SK-N-SH (cell line): ENCODE data around the gene GPR132. TPM values are rescaled to one million over a fixed set of nuclear protein-coding genes. Genes with fewer than 3 reads are reported as not detected.

Experiments used
- CTCF ChIA-PET: fragments of 300-600, 350-600 bp; formaldehyde crosslinking; extraction: SDS; loops from one replicate; lab custom pipeline; 2021; lab: Yijun Ruan, JAX
- POLR2A ChIA-PET: fragments of 350-600 bp; sonication (Branson Sonifier 250); formaldehyde crosslinking; extraction: SDS; loops from one replicate; lab custom pipeline; 2020; ENCODE audit warnings: antibody characterized with exemption, inconsistent platforms; lab: Yijun Ruan, JAX
- DNase-seq: peaks from one replicate; pipeline ENCODE4 v3.0.0; 2012
- H2AFZ ChIP-seq: fragments of 200-600 bp; sonication (generic); 2 replicates; pipeline ENCODE4 v1.8.1; 2016; ENCODE audit warnings: antibody characterized with exemption, mild to moderate bottlenecking, low read depth
- H3F3A ChIP-seq: fragments of 200-600 bp; sonication (generic); replicated peaks from 2 replicates; pipeline ENCODE3; 2016; ENCODE audit warnings: antibody characterized with exemption, mild to moderate bottlenecking; ENCODE audit not compliant: insufficient read depth
- H3K27ac ChIP-seq, 2 experiments: fragments of 200-500 bp in 1 of 2; fragments of 200-600 bp in 1 of 2; sonication (Bioruptor generic) in 1 of 2; sonication (generic), shearing (Covaris generic) in 1 of 2; 2 replicates each; pipeline versions ENCODE4 v1.5.1 to v1.6.1; 2014 to 2016; ENCODE audit warnings: low read depth in 2 of 2, inconsistent platforms in 1 of 2, low read length in 1 of 2, mild to moderate bottlenecking in 1 of 2, mixed read lengths in 1 of 2
- H3K27me3 ChIP-seq: fragments of 200-600 bp; sonication (generic), shearing (Covaris generic); 2 replicates; pipeline ENCODE4 v1.6.1; 2016; ENCODE audit warnings: mixed run types; ENCODE audit not compliant: insufficient read depth
- H3K36me3 ChIP-seq, 2 experiments: fragments of 200-500 bp in 1 of 2; fragments of 200-600 bp in 1 of 2; sonication (Bioruptor generic) in 1 of 2; sonication (generic) in 1 of 2; replicated peaks in 1 of 2; 2 replicates each; pipeline versions ENCODE3 to v1.5.1; 2014 to 2016; ENCODE audit warnings: low read length in 1 of 2, mild to moderate bottlenecking in 1 of 2; ENCODE audit not compliant: insufficient read depth in 2 of 2, control insufficient read depth in 1 of 2
- H3K4me1 ChIP-seq, 2 experiments: fragments of 200-500 bp in 1 of 2; fragments of 200-600 bp in 1 of 2; sonication (Bioruptor generic) in 1 of 2; sonication (generic), shearing (Covaris generic) in 1 of 2; 2 replicates each; pipeline versions ENCODE4 v1.5.1 to v1.6.1; 2014 to 2016; ENCODE audit warnings: low read depth in 1 of 2, low read length in 1 of 2, mixed run types in 1 of 2; ENCODE audit not compliant: insufficient read depth in 2 of 2, control insufficient read depth in 1 of 2
- H3K4me2 ChIP-seq: fragments of 200-600 bp; sonication (generic), shearing (Covaris generic); 2 replicates; pipeline ENCODE4 v1.6.1; 2017; ENCODE audit warnings: mixed run types
- H3K4me3 ChIP-seq, 2 experiments: fragments of 200-500 bp in 1 of 2; fragments of 200-600 bp in 1 of 2; sonication (Bioruptor generic) in 1 of 2; sonication (generic), shearing (Covaris generic) in 1 of 2; 2 replicates each; pipeline versions ENCODE4 v1.5.1 to v1.8.1; 2014 to 2016; ENCODE audit warnings: low read depth in 2 of 2, inconsistent platforms in 1 of 2, low read length in 1 of 2, mild to moderate bottlenecking in 1 of 2, mixed read lengths in 1 of 2, moderate library complexity in 1 of 2
- H3K79me2 ChIP-seq: fragments of 200-600 bp; sonication (generic); 2 replicates; pipeline ENCODE4 v1.8.1; 2017; ENCODE audit warnings: mild to moderate bottlenecking; ENCODE audit not compliant: insufficient read depth
- H3K9ac ChIP-seq: fragments of 200-600 bp; sonication (generic); 2 replicates; pipeline ENCODE4 v1.6.1; 2017; ENCODE audit warnings: mixed run types
- H3K9me2 ChIP-seq: fragments of 200-600 bp; sonication (generic); 2 replicates; pipeline ENCODE4 v1.6.1; 2017; ENCODE audit warnings: mixed run types
- H3K9me3 ChIP-seq: fragments of 200-600 bp; sonication (generic); 2 replicates; pipeline ENCODE4 v1.6.1; 2017; ENCODE audit warnings: mixed run types, mild to moderate bottlenecking, moderate library complexity
- H4K20me1 ChIP-seq: fragments of 200-600 bp; sonication (generic); 2 replicates; pipeline ENCODE4 v1.6.1; 2017; ENCODE audit warnings: mild to moderate bottlenecking, mixed run types; ENCODE audit not compliant: insufficient read depth
- CHD2 ChIP-seq: fragments of 150-350 bp; IDR thresholded peaks from 2 replicates; pipeline ENCODE4 v1.6.1; 2018; ENCODE audit warnings: low read length; ENCODE audit not compliant: partially characterized antibody
- CTCF ChIP-seq: fragments of 200-600 bp; sonication (generic); IDR thresholded peaks from 2 replicates; pipeline ENCODE4 v1.6.1; 2017; ENCODE audit warnings: antibody characterized with exemption, mild to moderate bottlenecking, moderate library complexity
- FOXM1 ChIP-seq: IDR thresholded peaks from 2 replicates; pipeline ENCODE4 v1.4.0; 2012; ENCODE audit warnings: low read depth, mild to moderate bottlenecking
- GATA2 ChIP-seq: sonication (generic); formaldehyde crosslinking; IDR thresholded peaks from 2 replicates; pipeline ENCODE4 v1.5.0; 2020; ENCODE audit warnings: mild to moderate bottlenecking, missing genetic modification reagents
- IRF3 ChIP-seq: fragments of 150-350 bp; IDR thresholded peaks from 2 replicates; pipeline ENCODE4 v1.6.1; 2016; ENCODE audit warnings: mild to moderate bottlenecking, low read depth, low read length
- JUND ChIP-seq: IDR thresholded peaks from 2 replicates; pipeline ENCODE4 v1.4.0; 2012
- MEF2A ChIP-seq: IDR thresholded peaks from 2 replicates; pipeline ENCODE4 v1.4.0; 2012; ENCODE audit warnings: low read depth, borderline replicate concordance
- MXI1 ChIP-seq: IDR thresholded peaks from 2 replicates; pipeline ENCODE4 v1.6.1; 2012; ENCODE audit warnings: mild to moderate bottlenecking, low read depth, low read length, improper control_type of control experiment
- NRF1 ChIP-seq: IDR thresholded peaks from 2 replicates; pipeline ENCODE4 v1.6.1; 2012; ENCODE audit warnings: low read depth, mild to moderate bottlenecking, low read length
- RAD21 ChIP-seq: IDR thresholded peaks from 2 replicates; pipeline ENCODE4 v1.6.1; 2012; ENCODE audit warnings: mild to moderate bottlenecking, low read length
- RCOR1 ChIP-seq: fragments of 150-350 bp; IDR thresholded peaks from 2 replicates; pipeline ENCODE4 v1.6.1; 2017; ENCODE audit warnings: antibody characterized with exemption, low read length
- REST ChIP-seq: IDR thresholded peaks from 2 replicates; pipeline ENCODE4 v1.6.1; 2012; ENCODE audit warnings: mild to moderate bottlenecking, low read depth, low read length, moderate library complexity
- RFX5 ChIP-seq: IDR thresholded peaks from 2 replicates; pipeline ENCODE4 v1.6.1; 2012; ENCODE audit warnings: mild to moderate bottlenecking, improper control_type of control experiment, low read length
- SIN3A ChIP-seq: IDR thresholded peaks from 2 replicates; pipeline ENCODE4 v1.6.1; 2012; ENCODE audit warnings: low read depth, mild to moderate bottlenecking, low read length, moderate library complexity, borderline replicate concordance
- SMC3 ChIP-seq: IDR thresholded peaks from 2 replicates; pipeline ENCODE4 v1.6.1; 2012; ENCODE audit warnings: low read depth, low read length, improper control_type of control experiment
- TAF1 ChIP-seq: IDR thresholded peaks from 2 replicates; pipeline ENCODE4 v1.6.1; 2012; ENCODE audit warnings: low read depth, mild to moderate bottlenecking, low read length, moderate library complexity, borderline replicate concordance
- USF1 ChIP-seq: IDR thresholded peaks from 2 replicates; pipeline ENCODE4 v1.4.0; 2012; ENCODE audit warnings: low read depth, borderline replicate concordance
- YY1 ChIP-seq: IDR thresholded peaks from 2 replicates; pipeline ENCODE4 v1.4.0; 2012; ENCODE audit warnings: low read depth, mild to moderate bottlenecking
- WGBS: methylation state at CpG from one replicate; pipeline ENCODE4 v1.1.6; 2017; ENCODE audit warnings: low lambda C conversion rate; 5-methylcytosine and 5-hydroxymethylcytosine counted together
- polyA plus RNA-seq, 3 experiments: library from polyadenylated mRNA; depleted of rRNA; stranded (reverse); fragments of >200 nt; gene quantifications; 2 replicates each; pipeline ENCODE4 v1.2.3, GENCODE V29; 2012

GPR132 gene
- polyA plus RNA-seq, 1 of the 3 experiments (the other 2 are of a cell fraction), result not detected

- TF ChIP-seq IRF3, result no peak
- no peak for TF ChIP-seq CHD2
Measured at GRCh38 chr14:105018414-105018813, 46.8 kb downstream of the GPR132 start (continued).

GRCh38 chr14:105015905-105016304 lies 49.3 kb downstream of the GPR132 start:
- CTCF ChIA-PET, result interaction anchor here (0.7 to 10.9 kb wide), 5 partner anchors 30 to 355 kb away, joined by 3 to 138 read pairs (median 4); no protein-coding TSS in a partner anchor

GRCh38 chr14:105015242-105015641 lies 50.0 kb downstream of the GPR132 start:
- POLR2A ChIA-PET, result no interaction called here
- no peak for TF ChIP-seq FOXM1
- no peak for TF ChIP-seq IRF3
- TF ChIP-seq JUND, result no peak
- TF ChIP-seq MEF2A, result no peak
- TF ChIP-seq CTCF, result no peak
- TF ChIP-seq RCOR1, result no peak
- no peak for TF ChIP-seq SIN3A
- no peak for TF ChIP-seq NRF1
- no peak for TF ChIP-seq YY1
- no peak for TF ChIP-seq REST

More at GRCh38 chr14:105015905-105016304, 49.3 kb downstream of the GPR132 start:
- Histone ChIP-seq H3K9ac (no peak overlapping the region), H4K20me1 (peaks cover 86% of the 10 kb centered on the region), H3K4me3 (no peak overlapping the region), H3F3A (peaks cover 14% of the 10 kb centered on the region), H2AFZ (no peak overlapping the region), H3K4me1 (peaks cover 50 to 55% of the 10 kb centered on the region in 2 experiments), H3K9me3 (no peaks in the 10 kb centered on the region), H3K4me2 (peak overlapping the region; percentile 46; the same call in 1 of the 2 replicates), H3K27ac (no peak overlapping the region; a peak in 1 of 4 replicates), H3K79me2 (peaks cover 99% of the 10 kb centered on the region), H3K27me3 (no peaks in the 10 kb centered on the region), H3K36me3 (peaks cover 4 to 10% of the 10 kb centered on the region in 2 experiments), H3K9me2 (no peaks in the 10 kb centered on the region)
- no peak for TF ChIP-seq USF1
- no peak for TF ChIP-seq SMC3
- no peak for TF ChIP-seq RCOR1
- TF ChIP-seq GATA2 (CRISPR knock-in tag), result no peak
- TF ChIP-seq RAD21, result no peak
- TF ChIP-seq TAF1, result no peak
- TF ChIP-seq NRF1, result no peak
- TF ChIP-seq MXI1, result no peak
- no peak for TF ChIP-seq RFX5
- no peak for TF ChIP-seq CHD2
- 86% methylated on average over 6 of the region's 6 CpGs for WGBS
- POLR2A ChIA-PET, result no interaction called here
- no peak for DNase-seq

More at GRCh38 chr14:105015242-105015641, 50.0 kb downstream of the GPR132 start:
- peaks cover 100% of the 10 kb centered on the region for H3K79me2 ChIP-seq
- H3K9me2 ChIP-seq, result no peaks in the 10 kb centered on the region
- peaks cover 10 to 17% of the 10 kb centered on the region in 2 experiments for H3K36me3 ChIP-seq
- peaks cover 50 to 57% of the 10 kb centered on the region in 2 experiments for H3K4me1 ChIP-seq
- H3K27ac ChIP-seq, result peak overlapping the region in 1 of 2 experiments; percentile 40; a peak in 1 of 4 replicates
- H4K20me1 ChIP-seq, result peaks cover 93% of the 10 kb centered on the region
- no peak for DNase-seq
- no peaks in the 10 kb centered on the region for H3K27me3 ChIP-seq
- peak overlapping the region; percentile 46 for H3K4me2 ChIP-seq
- H3K4me3 ChIP-seq, result 0 out of 4 replicates have a peak overlapping the region, but pooled peaks of 1 of the 2 experiments have one; percentile 37
- no peak overlapping the region for H2AFZ ChIP-seq
- H3K9ac ChIP-seq, result peak overlapping the region; percentile 3; the same call in 1 of the 2 replicates
- no peaks in the 10 kb centered on the region for H3K9me3 ChIP-seq
- CTCF ChIA-PET, result interaction anchor here (1.0 to 10.9 kb wide), 2 partner anchors 30 to 72 kb away, joined by 4 to 138 read pairs; no protein-coding TSS in a partner anchor
- WGBS, result 72% methylated on average over 6 of the region's 9 CpGs
- H3F3A ChIP-seq, result peaks cover 14% of the 10 kb centered on the region
